ENCODE data around the gene TFAP2C. TPM values are rescaled to one million over a fixed set of nuclear protein-coding genes. Genes with fewer than 3 reads are reported as not detected.

TFAP2C gene
- total RNA-seq, 1 experiment from 2014 or later = 6.9 TPM

DNA sequence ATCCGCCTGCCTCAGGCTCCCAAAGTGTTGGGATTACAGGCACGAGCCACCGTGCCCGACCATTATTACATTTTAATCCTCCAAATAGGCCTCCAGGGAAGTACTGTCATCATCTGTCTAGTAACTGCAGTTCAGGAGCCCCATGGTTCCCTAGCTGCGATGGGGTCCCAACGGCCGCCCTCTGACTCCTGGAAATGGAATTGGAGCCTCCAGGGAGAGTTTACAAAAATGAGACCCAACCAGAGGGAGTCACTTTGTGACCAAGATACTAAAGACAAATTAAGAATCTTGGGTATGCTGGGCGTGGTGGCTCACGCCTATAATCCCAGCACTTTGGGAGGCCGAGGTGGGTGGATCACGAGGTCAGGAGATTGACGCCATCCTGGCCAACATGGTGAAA is 36.7 kb downstream of the TFAP2C start:
- Histone ChIP-seq H3K27ac (ENCODE audit: low read depth, low read length) (no peak overlapping the region), H3K4me2 (ENCODE audit: low read length) (no peak overlapping the region), H3K9me2 (ENCODE audit: insufficient read depth) (no peaks in the 10 kb centered on the region), H3K4me3 (replicated peaks in 1 of 2; ENCODE audit: low read depth in 1 of 2, low read length in 2 of 2) (no peak overlapping the region), H3K9ac (ENCODE audit: low read length) (no peak overlapping the region), H3K36me3 (ENCODE audit: control insufficient read depth in 1 of 2, insufficient read depth in 2 of 2, low read length in 2 of 2) (no peaks in the 10 kb centered on the region), H2AFZ (ENCODE audit: low read depth, low read length, poor library complexity, severe bottlenecking) (no peak overlapping the region), H3K4me1 (ENCODE audit: control insufficient read depth in 1 of 2, insufficient read depth in 2 of 2, low read length in 2 of 2) (no peaks in the 10 kb centered on the region), H3K79me2 (ENCODE audit: insufficient read depth, low read length) (no peaks in the 10 kb centered on the region), H3K9me3 (ENCODE audit: control insufficient read depth in 1 of 2, insufficient read depth in 1 of 2, low read depth in 1 of 2, low read length in 2 of 2) (no peaks in the 10 kb centered on the region), H3K27me3 (ENCODE audit: insufficient read depth, low read length) (no peaks in the 10 kb centered on the region), H4K20me1 (ENCODE audit: insufficient read depth) (no peaks in the 10 kb centered on the region)
- ATAC-seq = no peak
- no TSS peak for BruUV-seq (replicated peaks)
- CTCF ChIA-PET = no interaction called here
- RAD21 ChIA-PET (ENCODE audit: low non-redundant PET in 1 of 2, low total read pairs in 2 of 2, uncharacterized antibody in 2 of 2, unreplicated experiment in 2 of 2) = no interaction called here
- POLR2A ChIA-PET = interaction anchor here (0.6 kb wide), 1 partner anchor 1848 kb away, joined by 3 read pairs; no protein-coding TSS in a partner anchor
- no peak for DNase-seq (ENCODE audit: low read depth, low spot score)
- TF ChIP-seq, protein P1, sequence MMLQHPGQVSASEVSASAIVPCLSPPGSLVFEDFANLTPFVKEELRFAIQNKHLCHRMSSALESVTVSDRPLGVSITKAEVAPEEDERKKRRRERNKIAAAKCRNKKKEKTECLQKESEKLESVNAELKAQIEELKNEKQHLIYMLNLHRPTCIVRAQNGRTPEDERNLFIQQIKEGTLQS (IDR thresholded peaks at IDR 0.05) = no peak
- no peak for TF ChIP-seq EGR1 (IDR thresholded peaks at IDR 0.05; ENCODE audit: low read depth)
- no peak for TF ChIP-seq ZFX (IDR thresholded peaks at IDR 0.05)
- TF ChIP-seq EZH2 (IDR thresholded peaks at IDR 0.05) = no peak
- no peak for TF ChIP-seq CEBPB (IDR thresholded peaks at IDR 0.05; ENCODE audit: low read depth)
- no peak for TF ChIP-seq JUND (IDR thresholded peaks at IDR 0.05)
- no peak for TF ChIP-seq MAX (IDR thresholded peaks at IDR 0.05)
- no peak for TF ChIP-seq SP1 (IDR thresholded peaks at IDR 0.05; ENCODE audit: low read depth)
- no peak for TF ChIP-seq SIN3A (IDR thresholded peaks at IDR 0.05; ENCODE audit: low read depth)
- no peak for TF ChIP-seq ZBTB33 (IDR thresholded peaks at IDR 0.05; ENCODE audit: extremely low read depth, insufficient replicate concordance, low read length)
- no peak for TF ChIP-seq SRF (IDR thresholded peaks at IDR 0.05; ENCODE audit: low read depth)
- TF ChIP-seq FOSL1 (IDR thresholded peaks at IDR 0.05; ENCODE audit: low read depth) = no peak
- TF ChIP-seq, protein P2, sequence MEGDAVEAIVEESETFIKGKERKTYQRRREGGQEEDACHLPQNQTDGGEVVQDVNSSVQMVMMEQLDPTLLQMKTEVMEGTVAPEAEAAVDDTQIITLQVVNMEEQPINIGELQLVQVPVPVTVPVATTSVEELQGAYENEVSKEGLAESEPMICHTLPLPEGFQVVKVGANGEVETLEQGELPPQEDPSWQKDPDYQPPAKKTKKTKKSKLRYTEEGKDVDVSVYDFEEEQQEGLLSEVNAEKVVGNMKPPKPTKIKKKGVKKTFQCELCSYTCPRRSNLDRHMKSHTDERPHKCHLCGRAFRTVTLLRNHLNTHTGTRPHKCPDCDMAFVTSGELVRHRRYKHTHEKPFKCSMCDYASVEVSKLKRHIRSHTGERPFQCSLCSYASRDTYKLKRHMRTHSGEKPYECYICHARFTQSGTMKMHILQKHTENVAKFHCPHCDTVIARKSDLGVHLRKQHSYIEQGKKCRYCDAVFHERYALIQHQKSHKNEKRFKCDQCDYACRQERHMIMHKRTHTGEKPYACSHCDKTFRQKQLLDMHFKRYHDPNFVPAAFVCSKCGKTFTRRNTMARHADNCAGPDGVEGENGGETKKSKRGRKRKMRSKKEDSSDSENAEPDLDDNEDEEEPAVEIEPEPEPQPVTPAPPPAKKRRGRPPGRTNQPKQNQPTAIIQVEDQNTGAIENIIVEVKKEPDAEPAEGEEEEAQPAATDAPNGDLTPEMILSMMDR (IDR thresholded peaks at IDR 0.05 in 2 of 3, conservative IDR thresholded peaks at IDR 0.05 in 1 of 3; ENCODE audit: borderline replicate concordance in 1 of 3, insufficient read depth in 1 of 3, low read depth in 2 of 3, low read length in 2 of 3) = no peak
- no peak for TF ChIP-seq POLR2AphosphoS5 (IDR thresholded peaks at IDR 0.05; ENCODE audit: low read depth, low read length)
- no peak for TF ChIP-seq POLR2A (IDR thresholded peaks at IDR 0.05; ENCODE audit: borderline replicate concordance, extremely low read depth, insufficient read depth, insufficient read length)
- TF ChIP-seq ZNF274 (IDR thresholded peaks at IDR 0.05; ENCODE audit: low read depth, low read length) = no peak
- intact Hi-C loops (cut with micrococcal nuclease) = no loop called here
